BLaER1 treated with 17β-estradiol and CSF1 and Interleukin-3, amounts not matched to agents 10 nM and 100 nM (cell line): ENCODE measurements around the gene C22orf23.
"Not testable (repeated sequence)": the region's sequence is repeated elsewhere in the genome, so short reads cannot be mapped to it uniquely, and the experiment has no call there.

Experiments
- H3K27ac ChIP-seq, 11 experiments: shearing (Covaris generic); formaldehyde crosslinking; 2 replicates each; pipeline ENCODE4 v1.8.1; 2022
- H3K27me3 ChIP-seq, 11 experiments: shearing (Covaris generic); formaldehyde crosslinking; 2 replicates each; pipeline ENCODE4 v1.8.1; 2022
- H3K36me3 ChIP-seq, 11 experiments: shearing (Covaris generic); formaldehyde crosslinking; 2 replicates each; pipeline ENCODE4 v1.8.1; 2022
- H3K4me1 ChIP-seq, 10 experiments: shearing (Covaris generic); formaldehyde crosslinking; 2 replicates each; pipeline ENCODE4 v1.8.1; 2022
- H3K4me2 ChIP-seq, 11 experiments: shearing (Covaris generic); formaldehyde crosslinking; 2 replicates each; pipeline ENCODE4 v1.8.1; 2022
- H3K4me3 ChIP-seq, 10 experiments: shearing (Covaris generic); formaldehyde crosslinking; 2 replicates each; pipeline ENCODE4 v1.8.1; 2022
- H3K9ac ChIP-seq, 11 experiments: shearing (Covaris generic); formaldehyde crosslinking; 2 replicates each; pipeline ENCODE4 v1.8.1; 2022
- H3K9me3 ChIP-seq, 11 experiments: shearing (Covaris generic); formaldehyde crosslinking; replicated peaks in 1 of 11; 2 replicates each; pipeline ENCODE4 v1.8.1; 2022
- H4K20me1 ChIP-seq, 11 experiments: shearing (Covaris generic); formaldehyde crosslinking; 2 replicates each; pipeline ENCODE4 v1.8.1; 2022
- Cebpa-rat ChIP-seq, 11 experiments: shearing (Covaris generic); IDR thresholded peaks; 2 replicates each; pipeline ENCODE4 v1.8.1; 2022

C22orf23 gene

DNA sequence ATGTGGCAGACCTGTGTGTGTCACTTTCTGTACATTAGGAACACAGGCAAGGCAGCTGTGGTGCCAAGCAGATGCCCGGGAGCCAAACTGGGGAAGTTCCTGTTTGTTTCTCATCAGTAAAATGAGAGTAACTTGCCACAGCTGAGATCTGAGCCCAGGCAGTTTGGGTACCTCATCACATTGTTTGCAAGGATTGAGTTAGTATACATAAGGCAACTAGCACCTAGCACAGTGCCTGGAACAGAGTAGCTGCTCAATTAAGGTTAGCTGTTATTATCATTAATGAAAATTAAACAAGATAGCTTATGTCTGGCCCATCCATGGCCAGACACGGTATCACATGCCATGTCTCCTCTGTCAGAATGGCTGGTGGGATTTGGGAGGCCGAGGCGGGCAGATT is 23.1 kb upstream of the C22orf23 start:
- Histone ChIP-seq H3K4me1 (peaks cover 4 to 51% (median 36%) of the 10 kb centered on the region in 10 experiments; a peak in 16 of 20 replicates), H3K27me3 (no peaks in the 10 kb centered on the region), H4K20me1 (peaks cover 0 to 30% (median 2%) of the 10 kb centered on the region in 11 experiments; a peak in 7 of 22 replicates), H3K36me3 (peaks cover 0 to 26% (median 11%) of the 10 kb centered on the region in 11 experiments; a peak in 13 of 22 replicates), H3K9ac (no peak overlapping the region; a peak in 1 of 22 replicates), H3K27ac (no peak overlapping the region), H3K4me2 (peak overlapping the region in 2 of 11 experiments; percentile 8 to 10; a peak in 1 of 22 replicates), H3K4me3 (no peak overlapping the region), H3K9me3 (no peaks in the 10 kb centered on the region)
- TF ChIP-seq Cebpa-rat (IDR thresholded peaks at IDR 0.05): no peak

GRCh38 chr22:37976022-37976421 is 22.6 kb upstream of the C22orf23 start:
- peak overlapping the region in 1 of 11 experiments; percentile 11; a peak in 1 of 22 replicates for H3K9ac ChIP-seq
- peak overlapping the region in 2 of 11 experiments; percentile 8 to 10; a peak in 1 of 22 replicates for H3K4me2 ChIP-seq
- H3K4me1 ChIP-seq: peaks cover 4 to 45% (median 31%) of the 10 kb centered on the region in 10 experiments; a peak in 16 of 20 replicates
- H3K4me3 ChIP-seq, H3K27me3 ChIP-seq, H3K27ac ChIP-seq, H3K9me3 ChIP-seq: not testable (repeated sequence)
- H3K36me3 ChIP-seq: peaks cover 0 to 26% (median 11%) of the 10 kb centered on the region in 11 experiments; a peak in 13 of 22 replicates
- H4K20me1 ChIP-seq: peaks cover 0 to 30% (median 6%) of the 10 kb centered on the region in 11 experiments; a peak in 7 of 22 replicates

- TF ChIP-seq Cebpa-rat (IDR thresholded peaks at IDR 0.05): no peak
- Histone ChIP-seq H3K9me3 (no peaks in the 10 kb centered on the region), H3K4me3 (no peak overlapping the region), H3K27ac (no peak overlapping the region), H3K36me3 (peaks cover 0 to 32% (median 11%) of the 10 kb centered on the region in 11 experiments; a peak in 13 of 22 replicates), H3K4me1 (peaks cover 4 to 37% (median 22%) of the 10 kb centered on the region in 10 experiments; a peak in 16 of 20 replicates), H3K4me2 (no peak overlapping the region), H3K9ac (no peak overlapping the region), H4K20me1 (peaks cover 0 to 26% (median 7%) of the 10 kb centered on the region in 11 experiments; a peak in 8 of 22 replicates), H3K27me3 (no peaks in the 10 kb centered on the region)
Measured at GRCh38 chr22:37975153-37975552, 21.8 kb upstream of the C22orf23 start.

GRCh38 chr22:37973271-37974170 is 20.1 kb upstream of the C22orf23 start:
- H3K36me3 ChIP-seq: peaks cover 10 to 48% (median 22%) of the 10 kb centered on the region in 11 experiments
- H3K27ac ChIP-seq: no peak overlapping the region
- no peaks in the 10 kb centered on the region for H3K9me3 ChIP-seq
- no peak for TF ChIP-seq Cebpa-rat (IDR thresholded peaks at IDR 0.05)
- H3K4me3 ChIP-seq: no peak overlapping the region
- peaks cover 0 to 20% (median 7%) of the 10 kb centered on the region in 10 experiments; a peak in 12 of 20 replicates for H3K4me1 ChIP-seq
- H3K4me2 ChIP-seq: no peak overlapping the region
- H3K9ac ChIP-seq: no peak overlapping the region
- H3K27me3 ChIP-seq: no peaks in the 10 kb centered on the region
- peaks cover 0 to 32% (median 7%) of the 10 kb centered on the region in 11 experiments; a peak in 8 of 22 replicates for H4K20me1 ChIP-seq

GRCh38 chr22:37972527-37972926 is 19.1 kb upstream of the C22orf23 start:
- no peak for TF ChIP-seq Cebpa-rat (IDR thresholded peaks at IDR 0.05)
- Histone ChIP-seq H3K9me3 (no peaks in the 10 kb centered on the region), H3K36me3 (peaks cover 20 to 55% (median 32%) of the 10 kb centered on the region in 11 experiments), H3K9ac (peak overlapping the region in 1 of 11 experiments; percentile 7; a peak in 1 of 22 replicates), H3K4me3 (no peak overlapping the region), H3K4me1 (peaks cover 0 to 19% (median 5%) of the 10 kb centered on the region in 10 experiments; a peak in 10 of 20 replicates), H3K27me3 (no peaks in the 10 kb centered on the region), H3K4me2 (no peak overlapping the region), H4K20me1 (peaks cover 0 to 41% (median 17%) of the 10 kb centered on the region in 11 experiments; a peak in 11 of 22 replicates), H3K27ac (no peak overlapping the region)

DNA sequence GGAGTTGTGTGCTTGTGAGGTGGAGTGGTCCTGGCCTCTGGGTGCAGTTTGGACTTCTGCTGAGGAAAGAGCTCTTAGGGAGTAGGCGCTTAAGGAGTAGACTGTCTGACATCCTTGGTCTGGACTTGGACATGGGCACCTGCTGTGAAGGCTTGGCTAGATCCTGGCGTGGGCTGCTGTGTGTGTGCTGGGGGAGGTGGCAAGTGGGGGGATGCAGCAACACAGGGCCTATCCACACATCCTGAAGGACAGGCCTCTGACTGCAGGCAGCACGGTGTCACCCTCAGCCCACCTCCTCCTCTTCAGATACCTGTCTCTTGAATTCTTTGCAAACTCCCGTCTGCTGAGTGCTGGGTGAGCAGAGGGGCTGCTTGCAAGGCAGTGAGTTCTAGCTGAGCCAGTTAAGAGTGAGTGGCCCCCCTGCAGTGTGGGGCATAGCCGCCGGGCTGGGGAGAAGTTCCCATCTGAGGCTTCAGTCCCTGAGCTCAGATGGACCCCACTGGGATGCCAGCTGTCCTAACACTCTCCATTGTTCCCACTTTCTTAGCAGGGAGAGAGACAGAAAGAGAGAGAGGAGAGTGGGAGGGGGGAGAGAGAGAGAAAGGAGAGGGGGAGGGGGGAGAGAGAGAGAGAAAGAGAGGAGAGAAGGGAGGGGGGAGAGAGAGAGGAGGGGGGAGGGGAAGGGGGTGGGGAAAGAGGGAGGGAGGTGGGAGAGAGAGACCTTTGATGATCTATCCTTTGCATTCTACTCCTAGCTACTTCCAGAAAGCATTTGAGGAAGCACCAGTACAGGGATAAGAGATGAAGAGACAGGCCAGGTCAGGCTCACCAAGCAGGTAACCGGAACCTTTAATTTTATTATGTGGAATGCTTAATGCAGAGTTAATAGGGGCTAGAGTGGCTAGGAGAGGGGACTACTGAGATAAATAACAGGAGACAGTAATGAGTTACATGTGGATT is 18.4 kb upstream of the C22orf23 start:
- H3K4me3 ChIP-seq: no peak overlapping the region
- no peaks in the 10 kb centered on the region for H3K27me3 ChIP-seq
- peaks cover 28 to 63% (median 35%) of the 10 kb centered on the region in 11 experiments for H3K36me3 ChIP-seq
- H3K27ac ChIP-seq: no peak overlapping the region
- TF ChIP-seq Cebpa-rat (IDR thresholded peaks at IDR 0.05): no peak
- no peak overlapping the region for H3K4me2 ChIP-seq
- H3K9ac ChIP-seq: 0 out of 22 replicates have a peak overlapping the region, but pooled peaks of 1 of the 11 experiments have one; percentile 13
- peaks cover 0 to 49% (median 21%) of the 10 kb centered on the region in 11 experiments; a peak in 13 of 22 replicates for H4K20me1 ChIP-seq
- H3K9me3 ChIP-seq: no peaks in the 10 kb centered on the region
- H3K4me1 ChIP-seq: peaks cover 0 to 17% (median 5%) of the 10 kb centered on the region in 10 experiments; a peak in 9 of 20 replicates

DNA sequence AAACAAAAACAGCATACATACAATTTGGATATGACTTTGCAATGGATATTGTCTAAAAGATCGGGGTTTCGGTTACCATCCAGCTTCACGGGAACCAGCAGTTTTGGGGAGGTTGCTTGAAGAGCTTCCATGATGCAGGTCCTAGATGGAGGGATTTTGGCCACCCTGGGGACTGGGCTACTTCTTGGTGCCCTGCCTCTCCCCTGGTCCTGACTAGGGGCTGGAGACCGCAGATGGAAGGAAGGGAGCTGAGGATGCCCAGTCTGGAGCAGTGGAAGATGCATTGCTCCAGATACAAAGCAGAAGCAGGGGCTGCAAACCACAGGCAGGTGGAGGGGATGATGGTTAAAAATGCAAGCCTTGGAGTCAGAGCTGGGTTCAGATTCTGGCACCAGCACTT is 17.5 kb upstream of the C22orf23 start:
- Histone ChIP-seq H3K36me3 (peaks cover 36 to 72% (median 44%) of the 10 kb centered on the region in 11 experiments), H3K27ac (no peak overlapping the region), H3K9me3 (no peaks in the 10 kb centered on the region), H3K4me1 (peaks cover 0 to 8% (median under 1%) of the 10 kb centered on the region in 10 experiments; a peak in 4 of 20 replicates), H3K27me3 (no peaks in the 10 kb centered on the region), H3K4me3 (no peak overlapping the region), H4K20me1 (peaks cover 0 to 53% (median 29%) of the 10 kb centered on the region in 11 experiments; a peak in 15 of 22 replicates), H3K4me2 (no peak overlapping the region), H3K9ac (no peak overlapping the region)
- no peak for TF ChIP-seq Cebpa-rat (IDR thresholded peaks at IDR 0.05)
